A549 (cell line): ENCODE measurements around the gene DOK1. TPM values are rescaled to one million over a fixed set of nuclear protein-coding genes. Genes with fewer than 3 reads are reported as not detected.

Experiments used
- ATAC-seq, 2 experiments: fragments of 200-7000 bp in 1 of 2; fragments of >200 bp in 1 of 2; cut with Nextera tagmentation in 1 of 2; cut with Tn5 transposase in 1 of 2; 3 replicates each; pipeline versions ENCODE4 v1.8.0 to v1.9.1; 2018 to 2020; ENCODE audit warnings: mild to moderate bottlenecking in 1 of 2, moderate library complexity in 1 of 2
- CTCF ChIA-PET: fragments of 300-600 bp; sonication (Branson Sonifier 250); formaldehyde crosslinking; extraction: SDS; loops from one replicate; lab custom pipeline; 2021; ENCODE audit warnings: antibody characterized with exemption, inconsistent platforms; lab: Yijun Ruan, JAX
- POLR2A ChIA-PET: fragments of 350-600 bp; formaldehyde crosslinking; extraction: SDS; loops from one replicate; lab custom pipeline; 2021; ENCODE audit warnings: antibody characterized with exemption, inconsistent platforms; lab: Yijun Ruan, JAX
- DNase-seq, 2 experiments: peaks; one replicate each; pipeline versions ENCODE4 v3.0.0 to v3.0.0-alpha.2; 2011 to 2016; ENCODE audit warnings: low read depth in 1 of 2, low spot score in 1 of 2
- FAIRE-seq: peaks from 2 replicates; lab custom pipeline; 2011; peaks lifted over from hg19 to GRCh38; lab: Jason Lieb, UNC
- H3K27ac ChIP-seq, 2 experiments: fragments of >200 bp; sonication (Bioruptor Twin); formaldehyde crosslinking; 3 replicates each; pipeline ENCODE4 v1.5.1; 2016 to 2017
- H3K4me1 ChIP-seq: fragments of >200 bp; sonication (Bioruptor Twin); formaldehyde crosslinking; 3 replicates; pipeline ENCODE4 v1.6.1; 2016
- H3K4me2 ChIP-seq: fragments of >200 bp; sonication (Bioruptor Twin); formaldehyde crosslinking; 3 replicates; pipeline ENCODE4 v1.6.1; 2016
- H3K4me3 ChIP-seq: fragments of >200 bp; sonication (Bioruptor Twin); formaldehyde crosslinking; 3 replicates; pipeline ENCODE4 v1.5.1; 2016
- H3K9me3 ChIP-seq: fragments of >200 bp; sonication (Bioruptor Twin); formaldehyde crosslinking; 3 replicates; pipeline ENCODE4 v1.6.1; 2016
- BHLHE40 ChIP-seq: IDR thresholded peaks from 2 replicates; pipeline ENCODE4 v1.6.1; 2012; ENCODE audit warnings: low read depth, low read length, inconsistent platforms
- CBX8 ChIP-seq: fragments of 200-600 bp; sonication (generic); IDR thresholded peaks from 2 replicates; pipeline ENCODE4 v1.6.1; 2016
- CEBPB ChIP-seq, 2 experiments: fragments of >200 bp in 1 of 2; sonication (Bioruptor Twin) in 1 of 2; formaldehyde crosslinking in 1 of 2; IDR thresholded peaks; 2 replicates each; pipeline ENCODE4 v1.6.1; 2012 to 2016
- CHD4 ChIP-seq: fragments of 200-600 bp; sonication (generic); IDR thresholded peaks from 2 replicates; pipeline ENCODE4 v1.6.1; 2016; ENCODE audit warnings: antibody characterized with exemption, mild to moderate bottlenecking, borderline replicate concordance
- EHMT2 ChIP-seq: fragments of 200-600 bp; sonication (generic); IDR thresholded peaks from 2 replicates; pipeline ENCODE4 v1.6.1; 2016; ENCODE audit warnings: antibody characterized with exemption, low read depth, mild to moderate bottlenecking, moderate library complexity
- FOSB ChIP-seq: fragments of 250-450 bp; sonication (Bioruptor Pico); IDR thresholded peaks from 2 replicates; pipeline ENCODE4 v1.5.0; 2020; ENCODE audit warnings: mild to moderate bottlenecking, moderate library complexity
- FOSL2 ChIP-seq, 2 experiments: fragments of 450-650 bp in 1 of 2; fragments of >200 bp in 1 of 2; sonication (Bioruptor Twin) in 1 of 2; formaldehyde crosslinking; IDR thresholded peaks; 2 replicates each; pipeline versions ENCODE4 v1.5.0 to v1.6.1; 2016 to 2020; ENCODE audit warnings: mild to moderate bottlenecking in 1 of 2, moderate library complexity in 1 of 2
- FOXS1 ChIP-seq: fragments of 250-450 bp; sonication (Bioruptor Pico); IDR thresholded peaks from 2 replicates; pipeline ENCODE4 v1.5.0; 2020; ENCODE audit warnings: mild to moderate bottlenecking, moderate library complexity
- HDAC2 ChIP-seq: fragments of 200-600 bp; sonication (generic); IDR thresholded peaks from 2 replicates; pipeline ENCODE4 v1.6.1; 2016
- HEYL ChIP-seq: fragments of 250-450 bp; sonication (Bioruptor Pico); IDR thresholded peaks from 2 replicates; pipeline ENCODE4 v1.8.0; 2021; ENCODE audit warnings: mild to moderate bottlenecking, moderate library complexity
- HOXA7 ChIP-seq: fragments of 250-450 bp; sonication (Bioruptor Pico); IDR thresholded peaks from 2 replicates; pipeline ENCODE4 v1.5.0; 2020; ENCODE audit warnings: mild to moderate bottlenecking, moderate library complexity
- HOXB13 ChIP-seq: fragments of 250-450 bp; sonication (Bioruptor Pico); IDR thresholded peaks from 2 replicates; pipeline ENCODE4 v1.5.0; 2020; ENCODE audit warnings: low read depth, mild to moderate bottlenecking, moderate library complexity
- HOXB5 ChIP-seq: fragments of 250-450 bp; sonication (Bioruptor Pico); IDR thresholded peaks from 2 replicates; pipeline ENCODE4 v1.5.0; 2020; ENCODE audit warnings: mild to moderate bottlenecking, moderate library complexity
- JUN ChIP-seq, 2 experiments: fragments of >200 bp; sonication (Bioruptor Twin); formaldehyde crosslinking; IDR thresholded peaks; 2 replicates in 1 of 2; 3 replicates in 1 of 2; pipeline ENCODE4 v1.6.1; 2016 to 2017
- JUNB ChIP-seq: fragments of >200 bp; sonication (Bioruptor Twin); formaldehyde crosslinking; IDR thresholded peaks from 2 replicates; pipeline ENCODE4 v1.6.1; 2016
- MAFK ChIP-seq: fragments of 450-650 bp; IDR thresholded peaks from 2 replicates; pipeline ENCODE4 v1.6.1; 2014; ENCODE audit not compliant: partially characterized antibody
- MAZ ChIP-seq: fragments of 150-350 bp; IDR thresholded peaks from 2 replicates; pipeline ENCODE4 v1.6.1; 2014; ENCODE audit warnings: antibody characterized with exemption, low read depth, low read length, borderline replicate concordance
- NFE2L2 ChIP-seq: fragments of 150-350 bp; conservative IDR thresholded peaks from 2 replicates; pipeline ENCODE4 v1.6.1; 2014; ENCODE audit warnings: low read length
- RARB ChIP-seq: fragments of 250-450 bp; sonication (Bioruptor Pico); IDR thresholded peaks from 2 replicates; pipeline ENCODE4 v1.8.0; 2021; ENCODE audit warnings: mild to moderate bottlenecking, moderate library complexity
- RNF2 ChIP-seq: fragments of 200-600 bp; sonication (generic); IDR thresholded peaks from 2 replicates; pipeline ENCODE4 v1.6.1; 2016; ENCODE audit warnings: low read depth, mild to moderate bottlenecking, antibody characterized with exemption, moderate library complexity, borderline replicate concordance
- SMC3 ChIP-seq: fragments of >200 bp; sonication (Bioruptor Twin); formaldehyde crosslinking; IDR thresholded peaks from 3 replicates; pipeline ENCODE4 v1.6.1; 2018; ENCODE audit warnings: inconsistent platforms
- TFCP2L1 ChIP-seq: fragments of 250-450 bp; sonication (Bioruptor Pico); IDR thresholded peaks from 2 replicates; pipeline ENCODE4 v1.5.0; 2021; ENCODE audit warnings: mild to moderate bottlenecking
- TP53 ChIP-seq: fragments of 250-450 bp; sonication (Bioruptor Pico); IDR thresholded peaks from 2 replicates; pipeline ENCODE4 v1.5.0; 2021; ENCODE audit warnings: mild to moderate bottlenecking, moderate library complexity
- WGBS: methylation state at CpG from one replicate; pipeline ENCODE4 v1.1.6; 2017; ENCODE audit errors: missing lambda C conversion rate; 5-methylcytosine and 5-hydroxymethylcytosine counted together
- polyA plus RNA-seq, 4 experiments: library from polyadenylated mRNA; depleted of rRNA in 3 of 4; stranded (reverse); fragments of >200 nt; fragmentation: RNase III in 1 of 4; extraction: RNeasy Plus Mini Kit Qiagen cat#74134 plus additional on column Dnase treatment in 1 of 4; gene quantifications; 2 replicates in 3 of 4; 3 replicates in 1 of 4; pipeline ENCODE4 v1.2.3, GENCODE V29; 2011 to 2017
- TF ChIP-seq, protein P1 (sequence below): fragments of >200 bp; sonication (Bioruptor Twin); formaldehyde crosslinking; IDR thresholded peaks from 3 replicates; pipeline ENCODE4 v1.6.1; 2016
- TF ChIP-seq, protein P2 (sequence below): fragments of >200 bp; sonication (Bioruptor Twin); formaldehyde crosslinking; IDR thresholded peaks from 3 replicates; pipeline ENCODE4 v1.5.1; 2016
- TF ChIP-seq, protein P3 (sequence below): fragments of 250-450 bp; sonication (Bioruptor Pico); IDR thresholded peaks from 2 replicates; pipeline ENCODE4 v1.5.0; 2021; ENCODE audit warnings: mild to moderate bottlenecking, moderate library complexity, borderline replicate concordance
- TF ChIP-seq, protein P4 (sequence below): fragments of 150-350 bp; IDR thresholded peaks from 2 replicates; pipeline ENCODE4 v1.6.1; 2014; ENCODE audit warnings: low read depth, mild to moderate bottlenecking, low read length

The DOK1 gene
- polyA plus RNA-seq, 2 of the 4 experiments (the other 2 are of a cell fraction) = 4.0 to 5.0 TPM

DNA sequence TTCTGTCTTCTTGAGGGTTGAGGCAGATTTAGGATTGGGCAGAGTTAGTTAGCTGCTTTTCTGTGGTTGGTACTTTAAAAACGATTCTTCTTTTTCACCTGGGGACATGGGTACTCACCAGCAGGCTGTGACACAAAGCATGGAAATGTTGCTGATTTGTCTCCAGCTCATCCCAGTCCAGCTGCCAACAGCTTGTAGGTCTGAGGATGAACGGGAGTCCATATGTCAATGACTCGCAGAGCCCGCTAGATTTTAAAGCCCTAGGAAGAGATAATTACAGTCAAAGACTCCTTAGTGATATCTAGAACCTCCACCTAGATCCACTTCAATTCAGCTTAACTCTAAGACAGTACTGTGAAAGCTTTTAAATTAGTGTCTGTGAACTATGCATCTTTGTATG, 20.8 kb downstream of the DOK1 start (continued):
- TF ChIP-seq SMC3 = no peak

DNA sequence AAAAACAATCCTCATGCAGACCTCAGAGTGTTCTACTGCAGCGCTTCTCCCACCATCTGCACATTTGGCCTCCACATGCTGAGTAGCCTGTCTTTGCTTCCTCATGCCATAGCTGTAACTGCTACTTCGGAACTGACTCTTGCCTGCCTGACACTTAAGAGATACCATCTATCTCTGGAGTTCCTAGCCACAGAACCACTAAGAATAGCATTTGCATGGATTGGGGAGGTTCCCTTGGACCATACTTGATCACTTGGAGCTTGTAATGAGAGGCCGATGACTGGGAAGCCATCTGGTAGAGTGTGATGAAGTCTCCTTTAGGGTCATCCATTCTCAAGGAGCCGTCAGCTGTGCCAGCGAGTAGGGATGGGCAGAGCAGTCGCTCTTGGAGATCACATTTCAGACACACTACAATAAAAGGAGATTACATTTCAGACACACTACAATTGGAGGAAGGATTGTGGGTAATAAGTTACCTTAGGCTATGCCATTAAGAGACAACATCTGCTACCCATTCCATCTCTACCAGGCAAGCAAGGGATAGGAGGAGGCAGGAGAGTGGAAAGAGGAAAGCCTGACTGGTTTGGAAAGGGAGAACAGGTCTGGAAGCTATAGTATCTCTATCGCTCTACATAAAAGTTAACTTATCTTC, 21.8 kb downstream of the DOK1 start:
- H3K4me3 ChIP-seq = no peak overlapping the region
- ChIA-PET CTCF (interaction anchor here (1.2 to 17.2 kb wide), 4 partner anchors 7 to 93 kb away, joined by 3 to 181 read pairs (median 6); partner anchors contain the start of genes CCDC142 and TTC31), POLR2A (no interaction called here)
- WGBS = 78% methylated on average over 7 of the region's 7 CpGs
- no peak overlapping the region for H3K27ac ChIP-seq
- H3K9me3 ChIP-seq = no peaks in the 10 kb centered on the region
- no peaks in the 10 kb centered on the region for H3K4me1 ChIP-seq
- no peak for TF ChIP-seq JUNB
- no peak for TF ChIP-seq FOSB (CRISPR knock-in tag)
- TF ChIP-seq, protein P1, sequence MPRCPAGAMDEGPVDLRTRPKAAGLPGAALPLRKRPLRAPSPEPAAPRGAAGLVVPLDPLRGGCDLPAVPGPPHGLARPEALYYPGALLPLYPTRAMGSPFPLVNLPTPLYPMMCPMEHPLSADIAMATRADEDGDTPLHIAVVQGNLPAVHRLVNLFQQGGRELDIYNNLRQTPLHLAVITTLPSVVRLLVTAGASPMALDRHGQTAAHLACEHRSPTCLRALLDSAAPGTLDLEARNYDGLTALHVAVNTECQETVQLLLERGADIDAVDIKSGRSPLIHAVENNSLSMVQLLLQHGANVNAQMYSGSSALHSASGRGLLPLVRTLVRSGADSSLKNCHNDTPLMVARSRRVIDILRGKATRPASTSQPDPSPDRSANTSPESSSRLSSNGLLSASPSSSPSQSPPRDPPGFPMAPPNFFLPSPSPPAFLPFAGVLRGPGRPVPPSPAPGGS = no peak
- TF ChIP-seq MAZ = no peak
- no peak for TF ChIP-seq HOXA7 (CRISPR knock-in tag)
- no peak for TF ChIP-seq HOXB13 (CRISPR knock-in tag)
- no peak for TF ChIP-seq CHD4
- no peak for TF ChIP-seq CEBPB (IDR thresholded peaks at IDR 0.05)
- no peak for TF ChIP-seq HDAC2
- TF ChIP-seq, protein P2, sequence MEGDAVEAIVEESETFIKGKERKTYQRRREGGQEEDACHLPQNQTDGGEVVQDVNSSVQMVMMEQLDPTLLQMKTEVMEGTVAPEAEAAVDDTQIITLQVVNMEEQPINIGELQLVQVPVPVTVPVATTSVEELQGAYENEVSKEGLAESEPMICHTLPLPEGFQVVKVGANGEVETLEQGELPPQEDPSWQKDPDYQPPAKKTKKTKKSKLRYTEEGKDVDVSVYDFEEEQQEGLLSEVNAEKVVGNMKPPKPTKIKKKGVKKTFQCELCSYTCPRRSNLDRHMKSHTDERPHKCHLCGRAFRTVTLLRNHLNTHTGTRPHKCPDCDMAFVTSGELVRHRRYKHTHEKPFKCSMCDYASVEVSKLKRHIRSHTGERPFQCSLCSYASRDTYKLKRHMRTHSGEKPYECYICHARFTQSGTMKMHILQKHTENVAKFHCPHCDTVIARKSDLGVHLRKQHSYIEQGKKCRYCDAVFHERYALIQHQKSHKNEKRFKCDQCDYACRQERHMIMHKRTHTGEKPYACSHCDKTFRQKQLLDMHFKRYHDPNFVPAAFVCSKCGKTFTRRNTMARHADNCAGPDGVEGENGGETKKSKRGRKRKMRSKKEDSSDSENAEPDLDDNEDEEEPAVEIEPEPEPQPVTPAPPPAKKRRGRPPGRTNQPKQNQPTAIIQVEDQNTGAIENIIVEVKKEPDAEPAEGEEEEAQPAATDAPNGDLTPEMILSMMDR = no peak
- DNase-seq (no peak), FAIRE-seq (no peak), ATAC-seq (no peak)
- no peak overlapping the region for H3K4me2 ChIP-seq

DNA sequence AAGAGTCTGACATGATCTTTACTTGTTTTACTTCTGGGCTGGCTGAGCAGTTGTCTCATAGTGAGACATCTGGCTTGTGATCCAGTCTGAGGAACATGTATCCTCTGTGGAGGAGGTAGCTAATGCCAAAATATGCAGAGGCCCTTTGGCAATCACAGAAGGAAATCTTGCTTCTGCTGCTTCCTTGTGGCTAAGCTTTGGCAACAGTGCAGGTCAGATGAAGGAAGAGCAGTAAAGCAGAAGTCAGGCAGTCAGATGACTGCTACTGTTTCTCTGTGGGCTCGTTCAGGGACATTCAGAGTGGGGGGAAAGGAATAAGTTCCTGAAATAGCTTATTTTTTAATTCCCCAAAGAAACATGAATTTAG, 22.3 kb downstream of the DOK1 start:
- WGBS = 7% methylated on average over 1 of the region's 1 CpG
- H3K4me2 ChIP-seq = no peak overlapping the region

More for the DNA sequence above, 22.3 kb downstream of the DOK1 start:
- ATAC-seq (no peak), FAIRE-seq (no peak), DNase-seq (no peak)
- ChIA-PET CTCF (interaction anchor here (1.2 to 17.2 kb wide), 4 partner anchors 8 to 94 kb away, joined by 3 to 181 read pairs (median 6); partner anchors contain the start of genes CCDC142 and TTC31), POLR2A (no interaction called here)
- H3K4me3 ChIP-seq = no peak overlapping the region
- TF ChIP-seq EHMT2 (no peak), FOSL2 (IDR thresholded peaks at IDR 0.05) (no peak), FOSL2 (CRISPR knock-in tag; IDR thresholded peaks at IDR 0.05) (no peak), TP53 (no peak), FOXS1 (CRISPR knock-in tag) (no peak), RARB (CRISPR knock-in tag) (no peak), HEYL (no peak), FOSB (CRISPR knock-in tag) (no peak), BHLHE40 (no peak), NFE2L2 (no peak), HDAC2 (no peak), CEBPB (IDR thresholded peaks at IDR 0.05) (no peak), HOXB5 (no peak), JUN (IDR thresholded peaks at IDR 0.05) (no peak), MAFK (no peak), TFCP2L1 (CRISPR knock-in tag) (no peak), RNF2 (no peak), CBX8 (no peak), CHD4 (no peak)
- TF ChIP-seq, protein P3, sequence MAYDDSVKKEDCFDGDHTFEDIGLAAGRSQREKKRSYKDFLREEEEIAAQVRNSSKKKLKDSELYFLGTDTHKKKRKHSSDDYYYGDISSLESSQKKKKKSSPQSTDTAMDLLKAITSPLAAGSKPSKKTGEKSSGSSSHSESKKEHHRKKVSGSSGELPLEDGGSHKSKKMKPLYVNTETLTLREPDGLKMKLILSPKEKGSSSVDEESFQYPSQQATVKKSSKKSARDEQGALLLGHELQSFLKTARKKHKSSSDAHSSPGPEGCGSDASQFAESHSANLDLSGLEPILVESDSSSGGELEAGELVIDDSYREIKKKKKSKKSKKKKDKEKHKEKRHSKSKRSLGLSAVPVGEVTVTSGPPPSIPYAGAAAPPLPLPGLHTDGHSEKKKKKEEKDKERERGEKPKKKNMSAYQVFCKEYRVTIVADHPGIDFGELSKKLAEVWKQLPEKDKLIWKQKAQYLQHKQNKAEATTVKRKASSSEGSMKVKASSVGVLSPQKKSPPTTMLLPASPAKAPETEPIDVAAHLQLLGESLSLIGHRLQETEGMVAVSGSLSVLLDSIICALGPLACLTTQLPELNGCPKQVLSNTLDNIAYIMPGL (CRISPR knock-in tag) = no peak
- TF ChIP-seq, protein P4, sequence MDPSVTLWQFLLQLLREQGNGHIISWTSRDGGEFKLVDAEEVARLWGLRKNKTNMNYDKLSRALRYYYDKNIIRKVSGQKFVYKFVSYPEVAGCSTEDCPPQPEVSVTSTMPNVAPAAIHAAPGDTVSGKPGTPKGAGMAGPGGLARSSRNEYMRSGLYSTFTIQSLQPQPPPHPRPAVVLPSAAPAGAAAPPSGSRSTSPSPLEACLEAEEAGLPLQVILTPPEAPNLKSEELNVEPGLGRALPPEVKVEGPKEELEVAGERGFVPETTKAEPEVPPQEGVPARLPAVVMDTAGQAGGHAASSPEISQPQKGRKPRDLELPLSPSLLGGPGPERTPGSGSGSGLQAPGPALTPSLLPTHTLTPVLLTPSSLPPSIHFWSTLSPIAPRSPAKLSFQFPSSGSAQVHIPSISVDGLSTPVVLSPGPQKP = no peak
- H3K27ac ChIP-seq = no peak overlapping the region
- no peaks in the 10 kb centered on the region for H3K9me3 ChIP-seq
- H3K4me1 ChIP-seq = no peaks in the 10 kb centered on the region
